ENCODE measurements around the gene SH2B3. TPM values are rescaled to one million over a fixed set of nuclear protein-coding genes. Genes with fewer than 3 reads are reported as not detected.

SH2B3 gene
- total RNA-seq, 1 experiment from 2014 or later = 12.1 TPM

DNA sequence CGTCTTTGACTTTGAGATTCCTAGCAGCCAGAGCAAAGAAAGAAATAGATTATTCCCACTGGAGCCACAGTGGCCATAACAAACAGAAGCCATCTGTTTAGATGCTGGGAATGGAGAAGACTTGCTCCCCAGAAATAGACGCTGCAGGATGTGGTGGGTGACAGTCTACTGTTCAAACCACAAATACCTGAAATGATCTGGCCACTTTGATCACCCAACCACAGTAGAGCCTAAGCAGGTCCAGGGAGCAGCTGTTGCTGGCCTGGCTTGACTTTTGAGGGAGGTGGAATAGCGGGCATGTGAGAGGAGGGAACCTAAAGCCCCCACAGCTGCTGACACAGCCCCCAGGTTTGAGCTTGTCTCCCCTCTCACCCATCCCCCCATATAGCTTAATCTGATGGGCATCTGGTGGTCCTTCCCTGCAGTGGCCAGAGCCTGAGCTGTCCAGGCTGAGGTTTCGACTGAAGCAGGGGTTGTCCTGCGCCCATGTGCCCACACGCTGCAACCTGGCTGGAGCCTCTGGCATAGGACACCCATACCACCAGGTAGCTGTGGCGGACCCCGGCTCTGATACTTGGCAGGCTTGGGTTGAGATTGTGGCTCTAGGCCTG lies 38.7 kb downstream of the SH2B3 start:
- peak; percentile 3 for DNase-seq (ENCODE audit: low spot score)

DNA sequence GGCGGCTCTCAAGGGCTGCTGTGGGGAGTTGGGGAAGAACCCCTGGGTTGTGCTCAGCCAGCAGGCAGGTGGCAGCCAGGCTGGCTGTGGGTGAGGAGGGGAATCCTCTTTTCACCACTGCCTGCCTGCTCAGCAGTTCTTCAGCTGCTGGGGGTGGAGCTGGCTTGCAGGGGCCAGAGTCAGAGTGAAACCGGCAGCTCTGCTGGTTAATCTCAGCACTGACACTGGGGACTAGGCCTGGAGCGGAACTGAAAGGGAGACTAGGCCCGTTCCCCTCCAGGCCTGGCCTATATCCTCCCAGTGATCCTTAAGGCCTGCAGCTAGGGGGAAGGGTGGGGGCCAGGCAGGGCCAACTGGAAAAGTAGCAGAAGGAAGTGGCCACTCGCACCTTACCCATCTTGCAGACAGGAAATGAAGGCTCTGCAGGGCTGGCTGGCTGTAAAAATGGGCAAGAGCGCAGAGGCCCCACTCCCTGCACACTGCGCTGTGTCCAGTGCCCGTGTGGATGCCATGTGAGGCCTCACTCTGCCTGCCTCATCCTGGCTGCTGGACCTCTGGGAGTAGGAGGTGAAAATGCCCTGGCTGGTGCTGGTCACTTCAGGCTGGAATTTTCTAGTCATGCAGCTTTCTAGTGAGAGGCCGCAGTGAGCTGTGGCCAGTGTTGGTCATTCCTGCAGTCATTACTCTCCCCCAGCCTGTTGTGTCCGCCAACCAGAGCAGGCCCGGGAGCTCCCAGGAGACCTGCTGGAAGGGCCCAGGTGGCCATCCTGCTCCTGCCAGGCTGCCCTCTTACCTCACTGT lies 39.4 kb downstream of the SH2B3 start:
- peak; percentile 10 for DNase-seq (ENCODE audit: low spot score)

- peak; percentile 33 for DNase-seq (ENCODE audit: low spot score)
Measured at GRCh38 chr12:111445726-111446581, 40.2 kb downstream of the SH2B3 start.

- DNase-seq (ENCODE audit: low spot score) = peak; percentile 2
Measured at GRCh38 chr12:111446631-111447570, 41.2 kb downstream of the SH2B3 start.

DNA sequence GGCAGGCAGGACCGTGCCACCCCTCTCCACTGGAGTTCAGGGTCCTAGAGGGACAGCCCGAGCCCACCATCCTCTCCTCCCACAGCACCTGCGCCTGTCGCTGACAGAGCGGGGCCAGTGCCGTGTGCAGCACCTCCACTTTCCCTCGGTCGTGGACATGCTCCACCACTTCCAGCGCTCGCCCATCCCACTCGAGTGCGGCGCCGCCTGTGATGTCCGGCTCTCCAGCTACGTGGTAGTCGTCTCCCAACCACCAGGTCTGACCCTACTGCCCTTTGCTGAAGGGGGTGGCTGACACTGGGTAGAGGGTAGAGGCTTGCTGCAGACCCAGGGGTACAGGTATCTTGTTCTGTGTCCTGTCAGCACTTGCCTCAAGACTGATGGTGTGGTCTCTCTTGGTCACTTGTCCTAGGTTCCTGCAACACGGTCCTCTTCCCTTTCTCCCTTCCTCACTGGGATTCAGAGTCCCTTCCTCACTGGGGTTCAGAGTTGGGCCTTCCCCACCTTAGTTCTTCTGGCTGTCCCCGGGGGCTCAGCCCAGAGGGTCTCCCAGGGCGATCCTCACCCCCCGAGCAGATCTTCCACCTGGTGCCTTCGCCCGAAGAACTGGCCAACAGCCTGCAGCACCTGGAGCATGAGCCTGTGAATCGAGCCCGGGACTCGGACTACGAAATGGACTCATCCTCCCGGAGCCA lies 42.0 kb downstream of the SH2B3 start:
- DNase-seq (ENCODE audit: low spot score) = peak; percentile 6

- DNase-seq (ENCODE audit: low spot score) = peak; percentile 1
Measured at GRCh38 chr12:111448266-111448830, 42.6 kb downstream of the SH2B3 start.

DNA sequence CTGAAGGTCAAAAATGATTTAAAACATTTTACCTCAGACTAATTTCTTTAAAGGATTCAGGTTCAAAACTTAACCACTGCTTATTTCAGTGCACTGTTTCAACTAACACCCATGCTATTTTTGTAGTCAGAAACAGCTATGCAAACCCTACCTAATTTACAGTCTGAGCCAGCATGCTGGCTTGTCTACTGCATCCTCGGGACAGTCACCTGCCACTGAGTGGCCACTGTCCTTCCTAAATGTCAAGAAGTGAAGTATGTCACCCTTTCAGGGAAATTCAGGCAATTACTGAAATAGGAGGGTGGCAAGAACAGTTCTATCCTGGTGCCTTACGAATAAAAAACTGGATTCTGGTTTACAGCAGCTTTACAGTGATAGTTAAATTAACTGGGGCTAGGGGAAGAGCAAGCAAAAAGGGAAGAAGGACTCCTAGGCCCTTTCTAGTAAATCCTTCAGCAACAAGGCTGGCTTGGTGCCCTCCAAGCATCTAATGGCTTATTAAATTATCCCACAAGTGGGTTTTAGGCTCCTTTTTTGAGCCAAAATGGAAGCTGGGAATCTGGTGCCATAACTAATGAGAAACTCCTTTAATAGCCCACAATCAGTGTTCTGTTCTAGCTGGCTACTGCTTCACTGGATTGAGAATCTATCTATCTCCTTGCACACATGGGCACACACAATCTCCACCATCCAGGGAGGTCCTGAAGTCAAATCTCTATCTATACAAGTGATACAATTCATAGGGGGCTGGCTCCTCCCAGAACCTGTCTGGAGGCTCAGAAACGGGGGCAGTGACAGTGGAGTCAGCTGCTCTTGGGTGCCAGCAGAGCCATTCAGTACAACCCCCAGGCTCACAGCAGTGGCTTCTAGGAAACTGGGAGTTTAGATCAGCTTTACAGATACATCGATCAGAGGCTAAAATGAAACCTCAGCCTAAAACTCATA lies 43.4 kb downstream of the SH2B3 start:
- no peak for DNase-seq (ENCODE audit: low spot score)

GRCh38 chr12:111450676-111451075 lies 45.0 kb downstream of the SH2B3 start:
- DNase-seq (ENCODE audit: low spot score) = peak; percentile 1

DNA sequence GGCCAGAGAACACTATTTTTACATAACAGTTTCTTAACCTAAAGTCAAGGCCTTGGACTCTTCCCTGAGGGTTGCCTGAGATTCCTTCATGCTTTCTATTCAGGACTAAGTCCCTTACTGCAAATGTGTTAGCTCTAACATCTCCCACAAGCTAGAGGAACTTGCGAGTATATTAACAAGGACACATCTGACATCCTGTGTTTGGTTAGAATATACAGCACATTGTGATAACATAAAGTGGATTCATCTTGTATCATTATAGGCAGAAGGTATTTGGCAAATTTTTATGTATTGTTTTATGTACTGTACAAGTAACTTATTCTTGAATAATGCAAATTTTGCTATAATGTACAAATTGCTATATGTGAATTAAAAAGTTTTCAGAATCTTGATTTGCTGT lies 45.5 kb downstream of the SH2B3 start:
- no peak for DNase-seq (ENCODE audit: low spot score)

- DNase-seq (ENCODE audit: low spot score) = peak; percentile 21
Measured at GRCh38 chr12:111451649-111452129, 46.0 kb downstream of the SH2B3 start.

DNA sequence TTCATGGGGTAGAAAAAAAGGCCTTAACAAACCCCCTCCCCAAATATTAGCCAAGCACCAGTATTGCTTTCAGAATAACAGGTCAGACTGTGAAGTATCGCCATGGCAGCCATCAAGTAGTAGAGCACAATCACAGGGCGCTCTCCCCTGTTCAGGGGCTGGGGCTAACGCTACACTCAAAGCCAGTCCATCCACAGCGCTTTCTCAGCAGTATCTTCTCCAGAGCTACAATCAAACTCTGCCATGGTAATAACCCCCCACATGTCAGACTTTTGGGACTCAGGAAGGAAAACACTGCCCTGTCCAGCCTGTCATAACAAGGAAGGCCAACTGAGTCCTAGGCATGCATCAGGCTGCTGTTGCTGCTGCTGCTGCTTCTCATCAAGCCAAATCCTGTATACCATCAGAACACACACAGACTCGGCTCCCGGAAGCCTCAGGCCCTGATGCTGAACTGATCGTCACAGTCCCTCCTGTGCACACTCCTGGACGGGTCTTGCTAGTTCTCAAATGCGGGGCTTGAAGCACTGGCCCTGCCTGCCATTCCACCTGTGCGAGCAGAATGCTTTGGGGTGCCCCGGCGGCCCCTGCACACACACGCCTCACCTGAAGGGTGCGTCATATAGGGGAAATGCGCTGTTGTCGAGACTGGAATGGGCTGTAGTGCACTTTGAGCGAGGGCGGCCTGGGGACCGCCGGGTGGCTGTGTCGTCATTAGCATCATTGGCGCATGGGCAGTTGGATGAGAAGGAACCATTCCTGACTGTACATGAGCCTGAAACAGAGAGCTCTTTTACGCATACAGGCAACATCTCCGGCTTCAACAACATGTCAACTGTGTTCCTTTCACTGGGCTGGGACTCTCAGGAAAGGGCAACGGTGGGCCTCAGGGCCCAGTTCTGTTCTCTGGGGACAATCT lies 47.6 kb downstream of the SH2B3 start:
- DNase-seq (ENCODE audit: low spot score) = peak; percentile 2

DNA sequence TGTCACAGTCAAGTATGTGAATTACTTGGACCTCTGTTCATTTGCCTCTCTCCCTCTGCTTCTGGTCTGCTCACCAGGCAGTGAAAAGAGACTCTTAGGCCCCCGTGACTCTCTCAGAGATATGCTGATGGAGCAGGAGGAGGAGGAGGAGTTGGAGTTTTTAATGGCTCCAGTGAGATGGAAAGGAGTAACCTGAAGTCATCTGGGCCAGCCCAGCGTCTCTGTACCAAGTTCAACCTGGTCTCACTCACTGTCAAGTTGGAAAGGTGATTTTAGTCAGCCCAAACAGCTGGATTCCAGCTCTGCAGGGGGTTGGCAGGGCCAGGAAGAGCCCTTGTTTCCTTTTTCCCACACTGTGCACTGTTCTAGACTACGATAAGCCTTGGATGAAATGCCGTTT lies 48.6 kb downstream of the SH2B3 start:
- peak; percentile 1 for DNase-seq (ENCODE audit: low spot score)

DNA sequence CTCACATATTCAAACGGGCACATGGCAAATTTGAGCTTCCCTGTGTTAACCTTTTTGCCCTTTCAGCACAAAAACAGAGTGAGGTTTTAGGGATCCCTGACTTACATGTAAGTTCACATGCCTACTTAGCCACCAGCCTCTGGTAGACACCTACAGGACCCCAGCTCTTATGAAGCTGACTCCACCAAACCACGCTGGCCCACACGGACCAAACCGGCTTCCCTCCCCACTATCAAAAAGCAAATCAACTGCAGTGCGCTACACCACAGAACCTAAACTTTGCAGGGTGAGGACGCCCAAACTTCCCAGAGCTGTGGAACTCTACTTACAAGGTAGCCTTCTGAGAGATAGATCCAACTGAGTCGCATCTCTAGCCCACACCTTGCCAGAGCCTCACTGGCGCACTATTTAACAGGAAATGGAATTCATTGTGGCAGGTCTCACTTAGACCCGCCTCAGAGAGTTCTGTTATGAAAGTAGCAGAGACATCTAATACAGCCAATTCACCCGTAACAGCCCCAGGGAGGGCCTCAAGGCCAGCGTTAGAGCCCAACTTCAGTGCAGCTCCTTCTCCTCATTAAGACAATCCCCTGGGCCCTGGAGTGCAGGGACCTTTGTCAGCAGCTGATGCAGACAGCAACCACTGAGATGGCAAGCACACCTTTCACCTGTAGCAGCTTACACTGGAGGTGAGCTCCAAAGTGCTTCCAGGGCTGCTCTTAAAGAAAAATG lies 49.2 kb downstream of the SH2B3 start:
- DNase-seq (ENCODE audit: low spot score) = peak; percentile 1

DNA sequence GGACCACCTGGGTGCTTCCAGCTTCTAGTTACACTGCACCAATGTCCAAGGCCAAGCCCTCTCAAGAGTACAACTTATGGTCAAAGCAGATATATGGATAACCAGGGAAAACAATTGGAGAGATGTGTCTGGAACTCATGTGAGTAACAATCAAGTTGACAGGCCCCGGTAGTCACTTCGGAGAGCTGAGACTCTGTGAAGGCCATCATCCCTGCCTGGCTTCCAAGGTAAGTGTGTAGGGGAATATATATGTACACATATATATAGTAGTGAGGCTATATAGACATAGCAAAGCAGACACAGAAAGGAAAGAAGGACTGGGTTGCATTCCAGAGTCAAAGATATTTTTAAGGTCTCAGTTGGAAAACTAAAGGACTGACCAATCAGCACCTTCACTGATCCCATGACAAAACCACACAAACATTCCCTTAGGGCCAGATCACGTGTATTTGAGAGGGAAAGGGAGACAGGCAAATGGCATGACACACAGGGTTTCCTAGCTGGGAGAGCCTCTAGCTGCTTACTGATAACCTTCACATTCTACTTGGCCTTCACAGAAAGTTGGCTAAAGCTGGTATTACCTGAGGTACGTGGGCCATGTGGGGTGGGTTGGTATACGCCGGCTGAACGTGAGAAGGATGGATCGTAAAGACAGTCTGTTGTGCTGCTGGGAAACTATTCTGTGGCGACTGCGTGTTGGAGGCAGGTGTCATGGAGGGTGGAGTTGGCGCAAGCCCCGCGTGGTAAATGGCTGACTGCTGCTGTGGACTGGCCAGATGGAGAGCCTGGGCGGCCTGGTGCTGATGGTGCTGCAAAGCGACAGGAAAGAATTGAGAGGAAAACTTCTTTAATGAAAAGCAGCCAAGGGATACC lies 50.0 kb downstream of the SH2B3 start:
- no peak for DNase-seq (ENCODE audit: low spot score)

- DNase-seq (ENCODE audit: low spot score) = no peak
Measured at GRCh38 chr12:111457071-111457470, 51.3 kb downstream of the SH2B3 start.

GRCh38 chr12:111457577-111457976 lies 51.9 kb downstream of the SH2B3 start:
- no peak for DNase-seq (ENCODE audit: low spot score)

All from H4 (cell line).